Stimulated activated CD8-positive, alpha-beta memory T cell treated with anti-CD3 and anti-CD28 coated beads, Interleukin-7, amount 100 ng/mL, for 24 hours (primary cell): ENCODE data around the gene KIF23.
A peak's percentile ranks its signal among the peaks of the same experiment; 100 is the strongest.
"Not testable (repeated sequence)": the region's sequence is repeated elsewhere in the genome, so short reads cannot be mapped to it uniquely, and the experiment has no call there.

Experiments
- DNase-seq: peaks from one replicate; pipeline ENCODE4 v3.0.0-alpha.2; 2020; ENCODE audit warnings: low read depth

The KIF23 gene

DNA sequence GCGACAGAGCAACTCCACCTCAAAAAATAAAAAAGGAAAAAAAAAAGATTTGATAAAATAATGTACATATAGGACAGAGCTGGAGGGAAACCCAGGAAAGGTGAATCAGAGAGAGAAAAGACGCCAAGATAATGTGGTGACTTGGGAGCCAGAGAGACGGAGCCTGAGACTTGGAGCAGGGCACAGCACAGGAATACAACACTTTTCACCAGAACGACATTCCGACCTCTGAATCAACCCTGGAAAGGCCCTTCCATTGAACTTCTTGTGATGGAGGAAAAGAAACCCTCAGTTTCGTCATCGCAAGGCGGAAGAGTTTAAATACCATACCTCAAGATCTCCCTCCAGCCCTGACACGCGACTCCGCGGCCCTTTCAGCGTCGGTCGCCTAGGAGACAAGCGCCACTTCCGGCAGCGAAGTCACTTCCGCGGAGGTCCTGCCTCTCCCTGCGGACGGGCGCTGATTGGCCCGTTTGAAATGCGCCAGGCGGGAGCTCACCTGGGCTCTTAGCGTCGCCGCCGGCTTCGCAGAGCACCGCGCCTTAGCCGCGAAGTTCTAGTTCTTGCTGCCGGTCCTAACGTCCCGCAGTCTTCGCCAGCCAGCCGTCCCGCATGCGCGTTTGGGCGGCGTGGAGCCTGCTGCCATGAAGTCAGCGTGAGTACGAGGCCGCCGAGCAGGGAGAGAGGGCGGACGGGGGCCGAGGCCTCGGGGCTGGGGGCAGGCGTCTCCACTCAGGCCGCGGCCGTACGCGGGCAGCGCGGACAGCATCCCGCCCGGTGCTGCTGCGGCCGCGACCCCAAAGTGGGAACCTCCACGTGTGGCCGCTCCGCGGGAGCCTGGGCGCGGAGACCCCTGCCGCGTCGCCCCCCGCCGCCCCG is at the start of gene KIF23:
Gene KIF23, plus strand, starts transcription at position 528 of the 879 bp plus-strand sequence. Its CDS starts 117 bp downstream, at position 645.
- DNase-seq: peak; percentile 77

GRCh38 chr15:69367236-69367635 is 46.9 kb upstream of the KIF23 start:
- DNase-seq: no peak

- no peak for DNase-seq
Observed at GRCh38 chr15:69369631-69370030, 44.5 kb upstream of the KIF23 start.

GRCh38 chr15:69373406-69373805 is 40.7 kb upstream of the KIF23 start:
- DNase-seq: no peak

GRCh38 chr15:69375151-69375790 is 38.9 kb upstream of the KIF23 start:
- DNase-seq: no peak

- no peak for DNase-seq
Observed at GRCh38 chr15:69377216-69377970, 36.8 kb upstream of the KIF23 start.

DNA sequence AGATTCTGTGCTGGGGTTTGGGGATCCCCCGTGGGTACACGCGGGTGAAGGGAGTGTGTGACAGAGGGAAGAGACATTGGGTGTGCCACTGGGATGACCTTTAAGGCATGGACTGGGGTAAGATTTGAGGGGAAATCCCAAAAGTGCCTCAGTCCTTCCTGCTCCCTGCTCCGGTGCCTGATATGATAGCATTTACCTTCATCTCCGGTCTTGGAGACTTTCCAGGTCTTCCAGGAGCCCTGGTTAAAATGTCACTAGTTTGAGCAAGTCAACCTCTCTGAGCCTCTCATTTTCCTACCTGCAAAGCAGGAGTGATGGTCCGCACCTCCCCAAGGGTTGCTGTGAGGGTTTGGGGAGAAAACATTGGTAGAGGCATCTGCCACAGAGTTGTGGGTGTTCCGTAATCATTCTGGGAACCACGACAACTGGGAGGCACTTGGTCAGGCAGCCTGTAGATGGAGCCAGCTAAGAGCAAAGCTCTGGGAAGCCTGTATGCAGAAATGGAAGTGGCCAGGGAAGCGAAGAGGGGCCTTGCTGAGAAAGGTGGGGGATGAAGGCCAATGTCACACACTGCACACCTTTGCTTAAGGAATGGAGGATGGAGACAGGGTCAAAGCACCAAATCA is 33.9 kb upstream of the KIF23 start:
- DNase-seq: no peak

DNA sequence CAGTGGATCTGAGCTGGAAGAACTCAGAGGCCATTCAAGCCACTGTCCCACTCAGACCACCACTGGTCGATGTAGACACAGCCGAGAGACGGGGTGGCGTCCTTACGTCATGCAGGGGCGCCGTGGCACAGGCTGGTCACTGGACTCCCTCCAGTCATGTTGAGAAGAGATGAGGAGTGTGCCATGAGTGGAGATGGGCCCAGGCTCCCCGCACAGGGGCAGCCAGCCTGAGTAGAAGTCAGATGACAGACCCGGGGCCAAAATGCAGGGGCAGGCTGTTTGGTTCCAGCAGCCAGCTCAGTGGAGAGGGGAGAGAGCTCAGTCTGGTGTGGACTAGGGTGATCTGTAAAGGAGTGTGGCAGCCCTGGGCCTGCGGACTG is 33.4 kb upstream of the KIF23 start:
- no peak for DNase-seq

GRCh38 chr15:69382176-69382575 is 32.0 kb upstream of the KIF23 start:
- not testable (repeated sequence) for DNase-seq

DNA sequence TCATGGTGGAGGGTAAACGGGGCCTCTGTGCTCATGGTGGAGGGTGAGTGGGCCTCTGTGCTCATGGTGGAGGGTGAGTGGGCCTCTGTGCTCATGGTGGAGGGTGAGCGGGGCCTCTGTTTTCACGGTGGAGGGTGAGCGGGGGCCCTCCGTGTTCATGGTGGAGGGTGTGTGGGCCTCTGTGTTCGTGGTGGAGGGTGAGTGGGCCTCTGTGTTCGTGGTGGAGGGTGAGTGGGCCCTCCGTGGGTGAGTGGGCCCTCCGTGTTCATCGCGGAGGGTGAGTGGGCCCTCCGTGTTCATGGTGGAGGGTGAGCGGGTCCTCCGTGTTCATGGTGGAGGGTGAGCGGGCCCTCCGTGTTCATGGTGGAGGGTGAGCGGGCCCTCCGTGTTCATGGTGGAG is 30.1 kb upstream of the KIF23 start:
- DNase-seq: not testable (repeated sequence)

GRCh38 chr15:69384626-69385598 is 29.2 kb upstream of the KIF23 start:
- DNase-seq: no peak

DNA sequence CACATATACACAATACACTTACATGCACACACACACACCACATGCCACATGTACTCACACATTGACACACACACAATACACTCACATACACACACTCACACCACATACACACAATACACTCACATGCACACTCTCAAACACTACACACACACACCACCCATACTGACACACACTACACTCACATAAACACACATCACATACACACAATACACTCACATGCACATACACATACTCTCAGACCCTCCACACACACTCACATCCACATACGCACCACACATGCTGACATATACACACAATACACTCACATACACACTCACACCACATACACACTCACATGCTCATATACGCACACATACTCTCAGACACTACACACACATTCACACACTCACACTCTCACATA is 28.3 kb upstream of the KIF23 start:
- no peak for DNase-seq

GRCh38 chr15:69386284-69386683 is 27.9 kb upstream of the KIF23 start:
- no peak for DNase-seq

- no peak for DNase-seq
Observed at GRCh38 chr15:69388260-69388705, 25.9 kb upstream of the KIF23 start.

DNA sequence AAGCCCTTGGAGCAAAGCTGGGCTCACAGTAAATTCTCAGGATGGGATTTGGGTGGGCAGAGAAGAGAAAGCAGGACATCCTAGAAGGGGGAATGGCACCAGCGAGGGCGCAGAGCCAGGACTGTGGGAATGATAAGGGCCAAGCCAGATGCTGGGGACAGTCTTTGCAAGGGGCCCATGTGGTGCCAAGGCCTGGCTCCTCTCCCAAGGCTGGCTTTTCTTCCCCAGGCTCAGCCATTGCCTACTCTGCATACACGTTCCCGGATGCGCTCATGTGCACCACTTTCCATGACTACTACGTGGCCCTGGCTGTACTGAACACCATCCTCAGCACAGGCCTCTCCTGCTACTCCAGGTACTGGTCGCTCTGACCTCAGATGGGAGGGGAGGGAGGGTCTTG is 24.7 kb upstream of the KIF23 start:
- no peak for DNase-seq

- no peak for DNase-seq
Observed at GRCh38 chr15:69390575-69390974, 23.6 kb upstream of the KIF23 start.

DNA sequence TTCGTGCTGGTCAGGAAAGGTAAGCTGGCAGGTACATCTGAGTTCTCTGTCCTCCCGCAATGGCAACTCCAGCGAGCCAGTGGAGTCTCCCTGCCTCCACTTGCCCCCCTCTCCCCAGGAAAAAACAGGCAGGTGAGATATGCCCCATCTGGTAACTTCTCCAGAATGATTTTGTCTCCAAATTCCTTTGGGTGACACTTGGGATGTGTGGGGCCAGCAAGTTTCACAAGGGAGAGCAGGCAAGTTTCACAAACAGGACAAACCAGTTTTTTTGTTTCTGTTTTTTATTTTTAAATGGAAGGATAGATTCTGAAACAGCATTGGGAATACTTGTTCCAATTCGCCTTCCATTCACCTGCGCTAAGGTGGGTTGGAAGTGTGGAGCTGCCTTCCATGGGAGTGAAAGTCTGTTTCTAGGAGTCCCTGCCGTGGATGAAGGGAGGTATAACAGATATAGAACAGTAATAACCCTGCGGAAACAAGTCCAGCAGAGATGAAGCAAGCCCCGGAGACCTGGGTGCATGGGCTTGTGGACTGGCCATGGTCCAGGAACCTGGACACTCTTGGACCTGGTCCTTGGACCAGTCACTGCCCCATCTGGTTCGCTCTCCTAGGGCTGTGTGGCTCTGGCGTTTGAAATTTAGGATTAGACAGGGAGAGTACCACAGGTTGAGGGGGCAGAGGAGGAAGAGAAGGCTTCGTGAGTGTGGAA is 22.9 kb upstream of the KIF23 start:
- no peak for DNase-seq

DNA sequence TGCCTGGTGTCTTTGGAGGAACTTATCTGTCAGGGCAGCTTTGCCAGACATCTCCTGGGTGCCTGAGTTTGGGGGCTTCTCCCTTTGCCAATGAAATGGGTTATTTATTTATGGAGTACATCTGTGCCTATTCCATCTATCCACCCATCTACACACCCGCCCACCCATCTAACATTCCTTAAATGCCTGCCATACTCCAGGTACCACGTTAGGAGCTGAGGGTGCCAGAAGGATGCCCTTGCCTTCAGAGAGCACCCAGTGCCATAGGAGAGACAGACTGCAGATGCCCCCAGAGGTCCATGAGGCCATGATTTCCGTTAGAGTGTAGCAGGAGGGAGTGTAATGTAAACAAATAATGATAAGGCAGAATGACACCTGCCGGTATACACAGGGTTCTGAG is 21.8 kb upstream of the KIF23 start:
- no peak for DNase-seq

DNA sequence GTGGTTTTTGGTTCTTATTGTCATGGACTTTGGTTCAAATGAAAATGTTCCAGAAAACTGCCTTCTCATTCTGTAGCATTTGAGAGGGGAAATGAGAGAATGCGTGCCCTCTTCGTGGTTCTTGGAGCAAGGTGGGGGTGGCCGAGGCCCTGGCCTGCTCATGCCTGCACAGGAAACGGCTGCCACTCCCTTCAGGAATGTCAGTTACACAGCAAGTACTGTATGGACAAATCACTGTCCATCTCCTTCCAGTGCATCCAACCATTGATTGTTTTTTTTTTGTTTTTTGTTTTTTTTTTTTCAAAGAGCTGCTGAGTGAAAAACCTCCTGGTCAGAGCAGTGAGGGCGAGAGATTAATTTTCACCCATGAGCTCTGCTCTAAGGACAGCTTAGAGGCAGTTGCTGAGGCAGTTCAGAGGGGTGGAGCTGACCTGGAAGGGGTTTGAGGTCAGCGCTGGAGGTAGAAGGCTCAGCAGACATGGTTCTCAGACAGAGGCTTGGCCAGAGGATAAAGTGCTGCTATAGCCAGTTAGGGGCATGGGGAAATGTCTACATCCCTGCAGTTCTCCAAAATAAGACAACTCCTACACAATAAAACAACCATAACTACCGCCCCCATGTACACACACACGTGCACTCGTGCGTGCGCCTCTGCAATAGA is 20.2 kb upstream of the KIF23 start:
- no peak for DNase-seq
